ENCODE data around the gene ITFG1.
A peak's percentile ranks its signal among the peaks of the same experiment; 100 is the strongest.
"Not testable (repeated sequence)": the region's sequence is repeated elsewhere in the genome, so short reads cannot be mapped to it uniquely, and the experiment has no call there.

Gene ITFG1

DNA sequence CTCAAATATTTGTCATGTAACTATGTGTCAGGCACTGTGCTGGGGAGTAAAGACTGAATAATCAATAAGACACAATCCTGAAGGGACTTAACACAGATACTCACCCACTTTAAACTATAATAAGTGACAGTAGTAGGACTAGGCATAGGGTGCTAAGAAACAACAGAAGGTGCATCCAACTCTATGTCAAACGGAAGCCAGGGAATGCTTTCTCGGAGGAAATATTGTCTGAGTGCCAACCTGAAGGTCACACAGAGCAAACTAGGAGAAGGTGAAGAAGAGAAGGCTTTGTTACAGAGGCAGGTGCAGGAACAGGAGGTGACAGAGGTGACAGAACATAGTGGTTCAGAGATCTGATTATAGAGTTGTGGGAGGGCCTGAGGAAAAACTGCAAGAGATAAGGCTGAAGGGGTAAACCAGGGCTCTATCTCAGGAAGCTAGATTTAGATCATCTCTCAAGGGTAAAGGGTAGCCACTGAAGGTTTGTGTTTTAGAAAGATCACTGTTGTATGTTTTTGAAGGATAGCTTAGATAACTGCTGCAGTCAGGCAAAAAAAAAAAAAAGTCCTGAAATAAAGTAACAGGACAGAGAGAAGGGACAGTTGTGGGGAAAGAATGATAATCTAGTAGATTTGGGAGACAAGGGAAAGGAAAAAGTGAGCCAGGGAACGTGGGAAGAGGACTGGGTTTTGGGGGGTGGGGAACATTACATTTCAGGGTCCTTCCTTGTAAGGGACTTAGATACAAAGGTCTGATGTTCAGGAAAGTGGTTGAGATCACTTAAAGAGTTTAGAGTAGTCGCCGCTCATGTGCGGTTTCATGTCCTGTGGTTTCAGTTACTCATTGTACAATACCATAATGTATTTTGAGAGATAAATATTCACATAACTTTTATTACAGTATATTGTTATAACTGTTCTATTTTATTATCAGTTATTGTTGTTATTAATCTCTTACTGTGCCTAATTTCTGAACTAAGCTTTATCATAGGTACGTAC lies 231.5 kb downstream of the ITFG1 start:
- TF ChIP-seq, protein P1, sequence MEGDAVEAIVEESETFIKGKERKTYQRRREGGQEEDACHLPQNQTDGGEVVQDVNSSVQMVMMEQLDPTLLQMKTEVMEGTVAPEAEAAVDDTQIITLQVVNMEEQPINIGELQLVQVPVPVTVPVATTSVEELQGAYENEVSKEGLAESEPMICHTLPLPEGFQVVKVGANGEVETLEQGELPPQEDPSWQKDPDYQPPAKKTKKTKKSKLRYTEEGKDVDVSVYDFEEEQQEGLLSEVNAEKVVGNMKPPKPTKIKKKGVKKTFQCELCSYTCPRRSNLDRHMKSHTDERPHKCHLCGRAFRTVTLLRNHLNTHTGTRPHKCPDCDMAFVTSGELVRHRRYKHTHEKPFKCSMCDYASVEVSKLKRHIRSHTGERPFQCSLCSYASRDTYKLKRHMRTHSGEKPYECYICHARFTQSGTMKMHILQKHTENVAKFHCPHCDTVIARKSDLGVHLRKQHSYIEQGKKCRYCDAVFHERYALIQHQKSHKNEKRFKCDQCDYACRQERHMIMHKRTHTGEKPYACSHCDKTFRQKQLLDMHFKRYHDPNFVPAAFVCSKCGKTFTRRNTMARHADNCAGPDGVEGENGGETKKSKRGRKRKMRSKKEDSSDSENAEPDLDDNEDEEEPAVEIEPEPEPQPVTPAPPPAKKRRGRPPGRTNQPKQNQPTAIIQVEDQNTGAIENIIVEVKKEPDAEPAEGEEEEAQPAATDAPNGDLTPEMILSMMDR (IDR thresholded peaks at IDR 0.05; ENCODE audit: low read length, missing control alignments): no peak
- no peak overlapping the region for H3K4me3 ChIP-seq (replicated peaks; ENCODE audit: low read depth, low read length)

DNA sequence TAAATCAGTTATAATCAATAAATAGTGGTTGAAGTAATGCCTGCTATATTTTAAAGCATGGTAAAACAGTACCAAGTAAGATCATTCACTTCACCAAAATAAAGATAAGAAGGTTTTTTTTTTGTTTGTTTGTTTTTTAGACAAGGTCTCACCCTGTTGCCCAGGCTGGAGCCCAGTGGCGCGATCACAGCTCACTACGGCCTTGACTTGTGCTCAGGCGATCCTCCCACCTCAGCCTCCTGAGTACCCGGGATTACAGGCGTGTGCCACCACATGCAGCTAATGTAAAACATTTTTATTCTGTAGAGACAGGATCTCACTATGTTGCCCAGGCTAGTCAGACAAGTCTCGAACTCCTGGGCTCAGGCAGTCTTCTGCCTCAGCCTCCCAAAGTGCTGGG lies 232.6 kb downstream of the ITFG1 start:
- DNase-seq (ENCODE audit: low read depth): no peak
- H3K4me3 ChIP-seq (replicated peaks; ENCODE audit: low read depth, low read length): no peak overlapping the region
- TF ChIP-seq, protein P1 (IDR thresholded peaks at IDR 0.05; ENCODE audit: low read length, missing control alignments): no peak

More for the DNA sequence above, 231.5 kb downstream of the ITFG1 start:
- DNase-seq (ENCODE audit: low read depth): no peak

DNA sequence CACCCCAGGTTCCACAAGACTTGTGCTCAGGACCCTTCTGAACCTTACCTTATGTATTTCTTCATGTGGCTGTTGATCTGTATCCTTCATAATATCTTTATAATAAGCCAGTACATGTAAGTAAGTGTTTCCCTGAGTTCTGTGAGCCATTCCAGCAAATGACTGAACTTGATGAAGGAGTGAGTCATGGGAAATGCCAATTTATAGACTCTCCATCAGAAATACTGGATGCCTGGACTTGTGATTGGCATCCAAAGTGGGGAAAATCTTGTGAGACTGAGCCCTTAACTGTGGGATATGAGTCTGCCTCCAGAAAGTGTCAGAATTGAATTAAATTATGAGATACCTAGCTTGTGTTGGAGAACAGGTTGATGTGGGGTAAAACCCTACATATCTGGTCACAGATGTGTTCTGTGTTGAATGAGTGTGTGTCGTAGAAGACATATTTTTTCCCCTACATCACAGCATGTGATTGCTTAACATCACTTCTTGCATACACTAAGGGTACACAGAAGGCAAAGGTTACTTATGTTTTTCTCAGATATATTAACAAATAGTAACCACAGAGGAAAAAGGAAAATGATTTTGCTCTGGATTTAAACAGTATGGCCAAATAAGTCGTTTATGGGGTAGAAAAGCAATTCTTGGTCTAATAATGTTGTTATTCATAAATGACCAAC lies 247.0 kb downstream of the ITFG1 start:
- H3K4me3 ChIP-seq (replicated peaks; ENCODE audit: low read depth, low read length): no peak overlapping the region
- TF ChIP-seq, protein P1 (IDR thresholded peaks at IDR 0.05; ENCODE audit: low read length, missing control alignments): no peak
- DNase-seq (ENCODE audit: low read depth): no peak

DNA sequence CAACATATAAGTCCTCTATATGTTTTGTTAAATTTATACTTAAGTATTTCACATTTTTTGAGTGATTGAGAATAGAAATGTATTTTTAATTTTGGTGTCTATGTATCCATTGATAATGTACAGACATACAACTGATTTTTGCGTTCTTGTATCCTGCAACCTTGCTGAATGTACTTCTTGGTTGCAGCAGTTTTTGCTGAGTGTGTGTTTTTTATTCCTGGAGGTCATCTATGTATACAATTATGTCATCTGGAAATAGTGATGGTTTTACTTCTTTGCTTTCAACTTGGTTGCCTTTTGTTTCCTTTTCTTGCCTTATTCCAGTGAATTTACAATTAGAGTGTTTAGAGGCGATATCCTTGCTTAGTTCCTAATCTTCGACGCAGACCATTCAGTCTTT lies 249.6 kb downstream of the ITFG1 start:
- no peak for DNase-seq (ENCODE audit: low read depth)
- TF ChIP-seq, protein P1 (IDR thresholded peaks at IDR 0.05; ENCODE audit: low read length, missing control alignments): no peak
- no peak overlapping the region for H3K4me3 ChIP-seq (replicated peaks; ENCODE audit: low read depth, low read length)

DNA sequence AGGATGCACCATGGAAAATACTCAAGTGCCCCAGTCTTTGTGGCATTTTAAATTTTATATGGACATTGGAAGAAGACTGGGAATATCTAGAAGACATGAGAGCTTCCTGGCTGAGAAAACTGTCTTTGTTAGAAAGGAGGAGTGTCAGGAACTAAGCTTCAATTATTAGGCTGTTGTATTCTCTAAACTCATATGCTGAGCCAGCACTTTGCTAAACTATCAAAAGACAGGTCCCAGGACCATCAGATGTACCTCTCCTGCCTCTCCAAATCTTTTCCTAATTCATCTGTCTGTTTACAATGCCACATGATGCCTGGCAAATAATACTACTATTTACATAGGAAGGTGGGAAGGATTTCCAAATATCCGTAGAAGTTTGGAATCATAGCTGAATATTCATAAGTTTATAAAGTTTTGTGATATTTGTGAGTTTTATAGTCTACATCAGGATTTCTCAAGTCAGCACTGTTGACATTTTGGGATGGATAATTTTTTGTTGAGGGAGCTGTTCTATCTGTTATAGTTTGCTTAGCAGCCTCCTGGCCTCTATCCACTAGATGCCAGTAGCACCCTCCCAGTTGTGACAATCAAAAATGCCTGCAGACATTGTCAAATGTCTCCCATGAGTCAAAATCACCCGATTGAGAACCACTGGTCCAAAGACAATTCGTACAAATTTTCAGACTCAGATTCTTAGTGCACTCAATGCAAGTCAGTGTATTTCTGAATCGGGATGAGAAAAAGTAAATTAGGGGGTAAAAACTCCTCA lies 255.9 kb downstream of the ITFG1 start:
- no peak for DNase-seq (ENCODE audit: low read depth)
- TF ChIP-seq, protein P1 (IDR thresholded peaks at IDR 0.05; ENCODE audit: low read length, missing control alignments): no peak
- no peak overlapping the region for H3K4me3 ChIP-seq (replicated peaks; ENCODE audit: low read depth, low read length)

DNA sequence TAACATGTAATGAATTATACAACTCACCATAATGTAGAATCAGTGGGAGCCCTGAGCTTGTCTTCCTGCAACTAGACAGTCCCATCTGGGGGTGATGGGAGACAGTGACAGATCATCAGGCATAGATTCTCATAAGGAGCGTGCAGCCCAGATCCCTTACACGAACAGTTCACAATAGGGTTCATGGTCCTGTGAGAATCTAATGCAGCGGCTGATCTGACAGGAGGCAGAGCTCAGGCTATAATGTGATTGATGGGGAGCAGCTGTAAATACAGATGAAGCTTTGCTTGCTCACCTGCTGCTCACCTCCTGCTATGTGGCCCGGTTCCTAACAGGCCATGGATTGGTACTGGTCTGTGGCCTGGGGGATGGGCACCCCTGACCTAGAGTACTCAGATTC lies 257.4 kb downstream of the ITFG1 start:
- not testable (repeated sequence) for DNase-seq (ENCODE audit: low read depth); H3K4me3 ChIP-seq (replicated peaks; ENCODE audit: low read depth, low read length)

DNA sequence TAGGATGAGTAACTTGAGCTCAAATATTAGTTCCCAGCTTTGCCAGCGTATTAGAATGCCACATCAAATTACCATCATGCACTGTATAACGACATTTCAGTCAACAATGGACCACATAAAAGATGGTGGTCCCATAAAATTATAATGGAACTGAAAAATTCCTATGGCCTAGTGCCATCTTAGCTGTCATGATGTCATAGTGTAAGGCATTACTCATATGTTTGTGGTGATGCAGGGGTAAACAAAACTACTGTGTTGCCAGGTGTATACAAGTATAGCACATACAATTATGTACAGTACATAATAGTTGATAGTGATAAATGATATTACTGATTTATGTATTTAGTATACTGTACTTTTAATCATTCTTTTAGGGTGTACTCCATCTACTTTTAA lies 262.7 kb downstream of the ITFG1 start:
- H3K4me3 ChIP-seq (replicated peaks; ENCODE audit: low read depth, low read length): no peak overlapping the region
- TF ChIP-seq, protein P1 (IDR thresholded peaks at IDR 0.05; ENCODE audit: low read length, missing control alignments): no peak
- DNase-seq (ENCODE audit: low read depth): peak; percentile 31

Measured in fibroblast of pulmonary artery (primary cell).